22Rv1 (cell line): ENCODE measurements around the gene CTTN.

Source experiments
- H3K27ac ChIP-seq: fragments of 450-650 bp; 2 replicates; pipeline ENCODE4 v1.5.1; 2017
- CTCF ChIP-seq: fragments of 450-650 bp; IDR thresholded peaks from 2 replicates; pipeline ENCODE4 v1.5.1; 2017; ENCODE audit warnings: mild to moderate bottlenecking
- ZFX ChIP-seq: fragments of 450-650 bp; IDR thresholded peaks from 2 replicates; pipeline ENCODE4 v1.6.1; 2017; ENCODE audit warnings: antibody characterized with exemption, borderline replicate concordance

The CTTN gene

GRCh38 chr11:70409871-70410270, 11.5 kb downstream of the CTTN start:
- H3K27ac ChIP-seq, result no peak overlapping the region
- TF ChIP-seq CTCF (no peak), ZFX (no peak)

- H3K27ac ChIP-seq, result no peak overlapping the region
- TF ChIP-seq CTCF, result no peak
- no peak for TF ChIP-seq ZFX
Measured at GRCh38 chr11:70410276-70411205, 12.2 kb downstream of the CTTN start.

GRCh38 chr11:70411713-70412452, 13.6 kb downstream of the CTTN start:
- H3K27ac ChIP-seq, result no peak overlapping the region

GRCh38 chr11:70413151-70413550, 14.8 kb downstream of the CTTN start:
- H3K27ac ChIP-seq, result no peak overlapping the region
- TF ChIP-seq ZFX, result no peak
- no peak for TF ChIP-seq CTCF

More at GRCh38 chr11:70411713-70412452, 13.6 kb downstream of the CTTN start:
- no peak for TF ChIP-seq CTCF
- TF ChIP-seq ZFX, result no peak

- no peak for TF ChIP-seq ZFX
- no peak for TF ChIP-seq CTCF
- no peak overlapping the region for H3K27ac ChIP-seq
Measured at GRCh38 chr11:70414341-70415100, 16.2 kb downstream of the CTTN start.

GRCh38 chr11:70415191-70415590, 16.9 kb downstream of the CTTN start:
- TF ChIP-seq ZFX (no peak), CTCF (peak; percentile 14)
- H3K27ac ChIP-seq, result no peak overlapping the region
